Peyer's patch (tissue), 4 donors: ENCODE measurements around the gene SPRED2. TPM values are rescaled to one million over a fixed set of nuclear protein-coding genes. Genes with fewer than 3 reads are reported as not detected.

Experiments
- DNase-seq, 3 donors: peaks; one replicate each; pipeline ENCODE4 v3.0.0-alpha.2; 2017 to 2019
- H3K27ac ChIP-seq, 4 donors: fragments of 200-600 bp; sonication (generic); one replicate each; pipeline ENCODE4 v1.5.1; 2016 to 2019
- H3K27me3 ChIP-seq, 2 donors: fragments of 200-600 bp; sonication (generic); one replicate each; pipeline ENCODE4 v1.5.1; 2019
- H3K36me3 ChIP-seq, 3 donors: fragments of 200-600 bp; sonication (generic); one replicate each; pipeline ENCODE4 v1.5.1; 2016 to 2019
- H3K4me1 ChIP-seq, 4 donors: fragments of 200-600 bp; sonication (generic); one replicate each; pipeline ENCODE4 v1.5.1; 2016 to 2019
- H3K4me3 ChIP-seq, 4 donors: fragments of 200-600 bp; sonication (generic); 1 replicate in 3 of 4; 2 replicates in 1 of 4; pipeline ENCODE4 v1.5.1; 2016 to 2019; ENCODE audit warnings: mild to moderate bottlenecking in 1 of 4
- H3K9me3 ChIP-seq, 4 donors: fragments of 200-600 bp; sonication (generic); one replicate each; pipeline ENCODE4 v1.5.1; 2016 to 2019; ENCODE audit warnings: mild to moderate bottlenecking in 1 of 4
- CTCF ChIP-seq, 6 experiments: fragments of 450-650 bp in 4 of 6; fragments of 200-600 bp in 2 of 6; sonication (generic) in 1 of 6; IDR thresholded peaks; one replicate each; pipeline ENCODE4 v1.5.1; 2017 to 2019; ENCODE audit warnings: antibody characterized with exemption in 6 of 6, mild to moderate bottlenecking in 3 of 6, moderate library complexity in 1 of 6
- POLR2A ChIP-seq, 2 donors: fragments of 450-650 bp; IDR thresholded peaks; one replicate each; pipeline ENCODE4 v1.5.1; 2017; ENCODE audit warnings: antibody characterized with exemption in 2 of 2, mild to moderate bottlenecking in 2 of 2, moderate library complexity in 2 of 2
- total RNA-seq, 4 donors: library from RNA; depleted of rRNA; stranded (reverse); fragments of >200 nt; gene quantifications; one replicate each; pipeline ENCODE4 v1.1.0, GENCODE V29; 2016

SPRED2 gene
- total RNA-seq, 4 donors from 2014 or later = 14.9 to 26.9 (median 23.0) TPM

- Histone ChIP-seq H3K4me1 (no peaks in the 10 kb centered on the region), H3K4me3 (no peak overlapping the region), H3K9me3 (no peaks in the 10 kb centered on the region), H3K27ac (no peak overlapping the region), H3K27me3 (no peaks in the 10 kb centered on the region), H3K36me3 (no peaks in the 10 kb centered on the region)
- no peak for DNase-seq
- TF ChIP-seq CTCF (IDR thresholded peaks at IDR 0.05) (no peak), POLR2A (IDR thresholded peaks at IDR 0.05) (no peak)
Measured at GRCh38 chr2:65452150-65452895, 19.9 kb upstream of the SPRED2 start.

- no peaks in the 10 kb centered on the region for H3K36me3 ChIP-seq
- H3K27ac ChIP-seq = peak overlapping the region in 1 of 4 donors; percentile 54
- H3K4me3 ChIP-seq = no peak overlapping the region
- no peak for TF ChIP-seq POLR2A (IDR thresholded peaks at IDR 0.05)
- TF ChIP-seq CTCF (IDR thresholded peaks at IDR 0.05) = no peak
- no peaks in the 10 kb centered on the region for H3K9me3 ChIP-seq
- no peaks in the 10 kb centered on the region for H3K4me1 ChIP-seq
- no peaks in the 10 kb centered on the region for H3K27me3 ChIP-seq
- peak in 1 of 3 donors; percentile 63 for DNase-seq
Measured at GRCh38 chr2:65450810-65451209, 18.4 kb upstream of the SPRED2 start.

- Histone ChIP-seq H3K27me3 (no peaks in the 10 kb centered on the region), H3K4me3 (no peak overlapping the region), H3K4me1 (no peaks in the 10 kb centered on the region), H3K36me3 (no peaks in the 10 kb centered on the region), H3K9me3 (no peaks in the 10 kb centered on the region), H3K27ac (peak overlapping the region in 1 of 4 donors; percentile 54)
- TF ChIP-seq POLR2A (IDR thresholded peaks at IDR 0.05) (no peak), CTCF (IDR thresholded peaks at IDR 0.05) (no peak)
- no peak for DNase-seq
Measured at GRCh38 chr2:65450393-65450792, 18.0 kb upstream of the SPRED2 start.

- H3K27ac ChIP-seq = no peak overlapping the region
- TF ChIP-seq CTCF (IDR thresholded peaks at IDR 0.05) = no peak
- DNase-seq = no peak
- H3K9me3 ChIP-seq = no peaks in the 10 kb centered on the region
- no peaks in the 10 kb centered on the region for H3K27me3 ChIP-seq
- no peaks in the 10 kb centered on the region for H3K36me3 ChIP-seq
- H3K4me1 ChIP-seq = no peaks in the 10 kb centered on the region
- H3K4me3 ChIP-seq = no peak overlapping the region
Measured at GRCh38 chr2:65443509-65444186, 11.2 kb upstream of the SPRED2 start.

GRCh38 chr2:65442420-65443020 is 10.1 kb upstream of the SPRED2 start:
- no peak for TF ChIP-seq CTCF (IDR thresholded peaks at IDR 0.05)
- no peak for TF ChIP-seq POLR2A (IDR thresholded peaks at IDR 0.05)
- no peak overlapping the region for H3K27ac ChIP-seq
- DNase-seq = no peak
- no peaks in the 10 kb centered on the region for H3K4me1 ChIP-seq
- H3K4me3 ChIP-seq = no peak overlapping the region
- H3K27me3 ChIP-seq = no peaks in the 10 kb centered on the region
- H3K9me3 ChIP-seq = no peaks in the 10 kb centered on the region
- no peaks in the 10 kb centered on the region for H3K36me3 ChIP-seq
